GM20000 (cell line): ENCODE data around the gene TBCCD1.

ENCODE experiments used
- DNase-seq: peaks from one replicate; pipeline ENCODE4 v3.0.0; 2012; ENCODE audit warnings: low spot score
- TF ChIP-seq, protein P1 (sequence below): IDR thresholded peaks from 2 replicates; pipeline ENCODE4 v1.5.1; 2012; ENCODE audit warnings: mild to moderate bottlenecking, control low read depth; ENCODE audit errors: extremely low read depth, missing control alignments

The TBCCD1 gene

DNA sequence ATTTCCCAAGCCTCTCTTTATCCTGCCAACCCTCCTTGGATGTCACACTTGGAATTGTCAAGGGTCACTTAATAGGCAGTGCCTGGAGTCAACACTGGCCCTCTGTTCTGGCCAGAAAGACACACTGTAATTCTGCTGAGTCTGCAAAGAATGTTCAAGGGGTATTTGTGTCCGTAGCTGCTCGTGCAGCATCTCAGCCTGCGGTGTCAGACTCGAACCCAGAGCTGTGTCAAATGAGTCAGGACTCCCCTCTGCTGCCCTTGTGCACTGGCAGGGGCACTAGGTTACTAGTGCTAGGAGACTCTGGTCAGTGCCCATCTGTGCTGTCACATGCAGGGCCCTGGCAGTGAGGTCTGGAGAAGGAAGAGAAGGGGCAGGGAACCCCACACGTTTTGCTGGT, 44.9 kb upstream of the TBCCD1 start:
- DNase-seq = no peak
- TF ChIP-seq, protein P1, sequence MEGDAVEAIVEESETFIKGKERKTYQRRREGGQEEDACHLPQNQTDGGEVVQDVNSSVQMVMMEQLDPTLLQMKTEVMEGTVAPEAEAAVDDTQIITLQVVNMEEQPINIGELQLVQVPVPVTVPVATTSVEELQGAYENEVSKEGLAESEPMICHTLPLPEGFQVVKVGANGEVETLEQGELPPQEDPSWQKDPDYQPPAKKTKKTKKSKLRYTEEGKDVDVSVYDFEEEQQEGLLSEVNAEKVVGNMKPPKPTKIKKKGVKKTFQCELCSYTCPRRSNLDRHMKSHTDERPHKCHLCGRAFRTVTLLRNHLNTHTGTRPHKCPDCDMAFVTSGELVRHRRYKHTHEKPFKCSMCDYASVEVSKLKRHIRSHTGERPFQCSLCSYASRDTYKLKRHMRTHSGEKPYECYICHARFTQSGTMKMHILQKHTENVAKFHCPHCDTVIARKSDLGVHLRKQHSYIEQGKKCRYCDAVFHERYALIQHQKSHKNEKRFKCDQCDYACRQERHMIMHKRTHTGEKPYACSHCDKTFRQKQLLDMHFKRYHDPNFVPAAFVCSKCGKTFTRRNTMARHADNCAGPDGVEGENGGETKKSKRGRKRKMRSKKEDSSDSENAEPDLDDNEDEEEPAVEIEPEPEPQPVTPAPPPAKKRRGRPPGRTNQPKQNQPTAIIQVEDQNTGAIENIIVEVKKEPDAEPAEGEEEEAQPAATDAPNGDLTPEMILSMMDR = no peak

GRCh38 chr3:186609247-186609868, 42.2 kb upstream of the TBCCD1 start:
- TF ChIP-seq, protein P1 = peak; percentile 6
- peak; percentile 33 for DNase-seq

DNA sequence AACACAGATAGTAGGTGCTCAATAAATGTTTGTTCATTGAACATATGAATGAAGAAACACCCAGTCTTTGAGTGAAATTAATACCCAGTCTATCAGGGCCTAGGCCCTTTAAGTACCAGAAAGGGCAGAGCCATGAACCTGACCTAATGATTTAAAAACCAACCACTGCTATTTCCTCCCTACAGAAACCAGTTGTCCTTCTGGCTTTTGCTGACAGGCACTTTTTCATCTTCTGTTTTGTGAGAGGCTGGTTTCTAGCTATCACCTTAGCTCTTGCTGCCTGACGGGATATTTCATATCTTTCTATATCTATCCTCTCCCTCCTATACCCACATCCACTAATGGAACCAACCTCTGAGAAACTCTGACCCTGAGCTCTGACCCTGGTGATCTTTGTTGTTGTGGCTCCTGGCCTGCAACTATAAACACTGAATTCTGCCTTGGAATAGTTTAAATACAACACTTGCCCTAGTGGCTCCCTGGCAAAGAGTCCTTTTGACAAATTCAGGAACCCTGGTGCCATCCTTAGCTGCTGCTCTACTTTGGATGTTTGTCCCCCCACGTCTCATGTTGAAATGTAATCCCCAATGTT, 41.6 kb upstream of the TBCCD1 start:
- DNase-seq = no peak
- TF ChIP-seq, protein P1 = no peak

- DNase-seq = no peak
- TF ChIP-seq, protein P1 = no peak
Observed at GRCh38 chr3:186605561-186606545, 38.7 kb upstream of the TBCCD1 start.

GRCh38 chr3:186605078-186605477, 37.9 kb upstream of the TBCCD1 start:
- TF ChIP-seq, protein P1 = no peak
- no peak for DNase-seq

DNA sequence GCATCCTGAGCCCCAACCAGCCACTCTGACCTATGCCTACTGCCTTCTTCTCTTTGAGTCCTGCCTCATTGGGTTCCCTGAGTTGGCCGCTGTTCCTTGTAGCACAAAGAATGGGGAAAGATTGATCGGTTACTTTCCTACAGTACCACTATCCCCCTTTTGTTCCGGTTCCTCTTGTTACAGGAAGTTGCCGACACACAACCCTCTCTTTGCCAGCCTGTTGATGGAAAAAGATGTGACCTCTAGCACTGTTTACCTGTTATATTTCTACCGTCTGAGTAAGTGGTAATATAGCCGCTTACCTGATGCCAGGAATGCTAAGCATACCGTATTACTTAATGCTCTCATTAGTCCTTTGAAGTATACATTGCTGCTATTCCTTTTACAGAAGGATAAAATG, 36.0 kb upstream of the TBCCD1 start:
- no peak for DNase-seq
- TF ChIP-seq, protein P1 = no peak

- TF ChIP-seq, protein P1 = no peak
- no peak for DNase-seq
Observed at GRCh38 chr3:186600896-186601295, 33.8 kb upstream of the TBCCD1 start.
